ENCODE measurements around the gene TEX30.

The TEX30 gene

GRCh38 chr13:102773441-102774213 lies at the start of gene TEX30:
Gene TEX30, minus strand, starts transcription at chr13:102773786. Its CDS starts 3,760 bp downstream, at chr13:102770026.
- H3K4me3 ChIP-seq, result peak within 1 kb of the TSS; percentile 63 to 92 (median 77)
- peak within 1 kb of the TSS in 20 of 21 experiments; percentile 65 to 93 (median 86) for H3K27ac ChIP-seq

DNA sequence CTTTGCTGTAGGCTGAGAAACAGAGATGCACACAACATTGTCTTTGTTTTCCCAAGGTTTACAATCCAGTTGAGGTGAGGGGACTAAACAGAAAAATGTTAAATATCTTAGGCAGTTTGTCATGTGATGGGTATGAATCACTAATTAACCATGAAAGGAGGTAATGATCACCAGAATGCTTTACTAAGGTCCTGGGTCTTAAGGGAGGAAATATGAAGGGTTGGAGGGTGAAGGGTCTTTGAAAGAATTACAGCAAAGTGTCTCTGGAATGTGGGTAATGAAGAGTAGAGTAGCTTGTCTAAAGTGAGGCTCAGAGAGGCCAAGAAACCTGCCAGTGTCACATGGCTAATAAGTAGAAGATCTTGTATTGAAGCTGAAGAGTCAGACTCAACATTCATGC lies 44.3 kb upstream of the TEX30 start:
- Histone ChIP-seq H3K4me3 (no peak overlapping the region), H3K27ac (no peak overlapping the region)

DNA sequence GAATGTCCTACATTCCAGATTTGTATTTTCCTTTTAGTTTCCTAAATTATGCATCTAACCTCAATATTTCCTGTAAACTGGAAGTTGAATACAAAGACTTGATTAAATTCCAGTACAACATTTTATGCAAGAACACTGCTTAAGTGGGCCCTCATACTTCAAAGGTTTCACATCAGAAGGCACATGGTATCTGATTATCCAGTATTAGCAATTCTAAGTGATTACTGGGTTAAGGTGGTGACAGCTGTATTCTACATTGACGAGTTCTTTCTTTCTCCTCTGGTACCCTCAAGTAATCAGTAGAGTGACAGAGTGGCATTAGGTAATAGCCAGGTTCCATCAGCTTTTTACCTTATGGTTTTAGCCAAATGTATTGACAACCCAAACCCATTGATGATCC lies 43.7 kb upstream of the TEX30 start:
- H3K27ac ChIP-seq, result no peak overlapping the region

GRCh38 chr13:102816708-102817107 lies 43.1 kb upstream of the TEX30 start:
- H3K4me3 ChIP-seq, result no peak overlapping the region
- H3K27ac ChIP-seq, result no peak overlapping the region

More for the DNA sequence above, 43.7 kb upstream of the TEX30 start:
- H3K4me3 ChIP-seq, result no peak overlapping the region

DNA sequence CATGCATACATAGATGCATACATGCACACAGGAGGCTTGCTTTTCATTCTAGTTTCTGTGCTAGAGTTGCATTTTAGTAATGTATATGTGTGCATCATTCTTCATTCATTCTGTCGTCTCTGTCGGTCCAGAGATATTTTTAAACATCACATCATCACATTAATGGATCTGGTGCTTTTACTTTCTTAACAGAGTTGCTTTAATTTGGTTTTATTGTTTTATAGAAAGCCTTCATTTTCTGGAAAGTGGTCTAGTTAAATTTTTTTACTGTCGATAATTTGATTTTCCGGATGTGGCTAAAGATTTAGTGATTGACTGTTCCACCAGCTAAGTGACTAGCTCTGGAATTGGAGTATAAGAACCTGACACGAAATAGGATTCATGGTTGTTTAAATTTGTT lies 42.2 kb upstream of the TEX30 start:
- Histone ChIP-seq H3K4me3 (no peak overlapping the region), H3K27ac (no peak overlapping the region)

DNA sequence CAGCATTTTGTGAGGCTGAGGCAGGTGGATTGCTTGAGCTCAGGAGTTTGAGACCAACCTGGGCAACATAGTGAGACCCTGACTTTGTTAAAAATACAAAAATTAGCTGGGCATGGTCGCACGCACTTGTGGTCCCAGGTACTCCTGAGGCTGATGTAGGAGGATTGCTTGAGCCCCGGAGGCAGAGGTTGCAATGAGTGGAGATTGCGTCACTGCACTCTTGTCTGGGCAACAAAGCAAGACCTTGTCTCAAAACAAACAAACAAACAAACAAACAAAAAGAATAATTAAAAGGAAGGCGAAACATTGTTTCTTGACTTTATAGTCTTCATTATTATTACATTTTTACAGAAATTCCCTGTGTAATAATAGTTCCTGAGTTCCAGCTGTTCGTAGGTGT lies 41.2 kb upstream of the TEX30 start:
- H3K4me3 ChIP-seq, result no peak overlapping the region
- no peak overlapping the region for H3K27ac ChIP-seq

DNA sequence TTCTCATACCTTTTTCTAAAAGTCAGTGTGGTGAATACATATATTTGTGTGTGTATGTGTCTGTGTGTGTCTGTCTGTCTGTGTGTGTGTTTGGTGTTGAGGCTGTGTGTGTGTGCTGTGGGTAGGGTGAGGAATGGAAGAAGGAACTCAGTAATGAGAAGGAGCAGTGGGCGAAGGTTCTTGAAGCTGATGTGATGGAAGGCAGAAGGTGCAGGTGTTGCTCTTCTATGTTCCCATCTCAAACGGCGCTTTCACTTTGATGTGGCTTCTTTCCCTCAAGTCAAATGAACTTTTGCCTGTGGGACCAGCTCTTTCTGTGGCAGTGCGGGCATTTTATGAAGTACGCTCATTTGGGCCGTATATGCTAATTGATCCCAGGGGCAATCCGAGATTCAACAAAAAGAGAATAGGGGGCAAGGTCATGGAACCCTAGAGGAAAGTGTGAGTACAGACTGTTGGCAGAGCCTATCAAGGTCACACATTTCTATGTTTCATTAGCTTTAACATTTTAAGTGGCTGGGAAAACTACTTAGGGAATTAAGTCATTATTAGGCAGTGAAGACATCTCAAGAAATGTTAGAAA lies 40.5 kb upstream of the TEX30 start:
- Histone ChIP-seq H3K4me3 (no peak overlapping the region), H3K27ac (no peak overlapping the region)

DNA sequence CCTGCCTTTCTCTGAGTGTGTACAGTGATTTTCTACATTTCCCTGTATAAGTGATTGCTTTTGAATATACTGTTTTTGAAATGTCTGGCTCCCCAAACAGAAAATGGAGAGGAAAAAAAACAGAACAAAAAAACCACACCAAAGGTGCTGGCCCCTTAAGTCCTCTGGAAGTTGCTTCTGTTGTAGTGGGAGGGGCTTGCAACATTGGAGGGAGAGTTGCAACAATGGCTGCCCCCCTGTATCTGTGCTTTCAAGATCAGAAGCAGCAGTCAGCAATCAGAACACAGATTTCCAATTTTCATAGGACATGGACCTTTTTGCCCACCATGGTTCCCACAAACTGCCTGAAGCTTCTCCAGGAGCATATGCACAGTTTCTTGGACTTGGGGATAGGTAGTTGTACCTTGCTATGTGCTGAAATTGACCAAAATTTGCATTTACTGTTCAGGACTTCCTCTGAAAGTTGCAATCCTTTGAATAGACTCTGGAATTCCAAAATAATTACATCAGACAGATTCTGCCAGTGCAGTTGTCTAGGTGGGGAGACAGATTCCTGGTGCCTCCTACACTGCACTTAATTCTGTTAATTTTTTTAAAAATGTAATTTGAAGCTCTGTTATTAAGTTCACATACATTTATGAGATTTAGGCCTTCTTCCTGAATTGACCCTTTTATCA lies 39.2 kb upstream of the TEX30 start:
- Histone ChIP-seq H3K4me3 (no peak overlapping the region), H3K27ac (no peak overlapping the region)

DNA sequence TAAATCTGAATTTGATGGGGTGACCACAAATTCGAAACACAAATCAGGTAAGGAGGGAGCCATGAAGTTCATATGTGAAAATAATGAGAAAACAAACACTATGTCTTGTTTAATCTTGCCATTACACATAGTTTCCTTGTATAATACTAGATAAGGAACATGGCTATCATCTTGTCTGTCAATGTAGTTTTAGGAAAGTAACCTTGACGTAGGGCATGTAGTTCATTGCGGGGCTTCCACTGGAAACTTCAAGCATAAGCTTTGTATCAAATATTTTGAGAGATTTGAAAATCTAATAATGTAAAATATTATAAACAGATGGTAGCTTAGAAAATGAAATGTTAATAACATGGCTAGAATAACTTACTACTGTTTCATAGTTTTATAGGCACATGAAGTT lies 34.1 kb upstream of the TEX30 start:
- Histone ChIP-seq H3K27ac (no peak overlapping the region), H3K4me3 (no peak overlapping the region)

GRCh38 chr13:102805680-102806079 lies 32.1 kb upstream of the TEX30 start:
- no peak overlapping the region for H3K27ac ChIP-seq

GRCh38 chr13:102800145-102801041 lies 26.8 kb upstream of the TEX30 start:
- peak overlapping the region; percentile 60 to 92 (median 83) for H3K27ac ChIP-seq
- peak overlapping the region; percentile 49 to 76 (median 71) for H3K4me3 ChIP-seq

More at GRCh38 chr13:102805680-102806079, 32.1 kb upstream of the TEX30 start:
- no peak overlapping the region for H3K4me3 ChIP-seq

DNA sequence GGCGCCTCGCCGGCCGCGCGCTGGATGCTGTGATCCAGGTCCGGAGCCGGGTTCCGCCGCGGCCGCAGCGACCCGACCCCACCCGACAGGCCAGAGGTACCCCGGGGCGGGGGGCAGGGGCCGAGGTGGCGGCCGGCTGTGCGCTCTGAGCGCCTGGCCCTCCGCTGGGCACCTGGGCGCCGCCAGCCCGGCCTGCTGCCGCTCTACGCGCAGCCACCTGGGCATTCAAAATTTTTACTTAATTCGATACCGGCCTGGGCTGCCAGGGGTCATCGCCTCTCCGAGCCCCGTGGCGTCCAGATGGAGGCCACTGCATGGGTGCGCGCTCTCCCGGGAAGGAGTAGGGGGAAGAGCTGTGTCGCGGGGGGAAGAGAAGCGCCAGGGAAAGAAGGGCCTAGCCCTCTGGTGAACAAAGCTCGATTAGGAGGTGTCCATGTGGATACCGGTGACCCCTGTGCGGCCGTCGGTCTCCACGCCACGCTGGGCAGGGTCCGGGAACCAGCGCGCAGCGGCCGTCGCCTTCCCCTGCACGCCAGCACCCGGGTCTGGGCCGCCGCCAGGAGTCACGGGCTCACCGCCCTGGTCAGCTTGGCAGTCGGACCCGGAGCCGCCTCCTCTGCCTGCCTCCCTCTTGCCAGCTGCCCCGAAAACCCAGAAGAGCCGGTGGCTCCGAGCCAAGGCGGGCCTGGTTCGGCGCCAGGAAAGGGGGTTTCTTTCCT lies 26.0 kb upstream of the TEX30 start:
- H3K4me3 ChIP-seq, result peak overlapping the region; percentile 49 to 76 (median 71)

GRCh38 chr13:102798581-102799425 lies 25.2 kb upstream of the TEX30 start, which contains the start of the genes BIVM and POGLUT2:
Gene BIVM, plus strand, starts transcription at chr13:102799119. Its CDS starts 8,149 bp downstream, at chr13:102807268.
Gene POGLUT2, minus strand, starts transcription at chr13:102798976. Its CDS starts 306 bp downstream, at chr13:102798670.
- H3K27ac ChIP-seq, result peak within 1 kb of the TSS; percentile 35 to 92 (median 83)
- H3K4me3 ChIP-seq, result peak within 1 kb of the TSS; percentile 49 to 76 (median 71)

More for the DNA sequence above, 26.0 kb upstream of the TEX30 start:
- peak overlapping the region; percentile 35 to 92 (median 83) for H3K27ac ChIP-seq

GRCh38 chr13:102793611-102794355 lies 20.2 kb upstream of the TEX30 start:
- no peak overlapping the region for H3K27ac ChIP-seq
- H3K4me3 ChIP-seq, result no peak overlapping the region

DNA sequence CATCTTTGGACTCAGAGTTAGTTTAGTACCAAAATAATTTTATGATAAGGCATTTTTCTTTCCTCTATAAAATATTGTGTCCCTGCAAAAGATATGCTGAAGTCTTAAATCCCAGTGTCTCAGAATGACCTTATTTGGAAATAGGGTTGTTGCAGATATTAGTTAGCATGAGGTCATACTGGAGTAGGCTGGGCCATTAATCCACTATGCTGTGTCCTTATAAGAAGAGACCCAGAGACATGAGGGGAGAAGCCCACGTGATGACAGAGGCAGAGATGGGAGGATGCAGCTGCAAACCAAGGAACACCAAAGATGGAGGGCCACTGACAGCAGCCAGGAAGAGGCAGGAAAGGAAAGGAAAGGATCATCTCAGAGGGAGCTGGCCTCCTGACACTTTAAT lies 18.8 kb upstream of the TEX30 start:
- Histone ChIP-seq H3K27ac (no peak overlapping the region), H3K4me3 (no peak overlapping the region)

DNA sequence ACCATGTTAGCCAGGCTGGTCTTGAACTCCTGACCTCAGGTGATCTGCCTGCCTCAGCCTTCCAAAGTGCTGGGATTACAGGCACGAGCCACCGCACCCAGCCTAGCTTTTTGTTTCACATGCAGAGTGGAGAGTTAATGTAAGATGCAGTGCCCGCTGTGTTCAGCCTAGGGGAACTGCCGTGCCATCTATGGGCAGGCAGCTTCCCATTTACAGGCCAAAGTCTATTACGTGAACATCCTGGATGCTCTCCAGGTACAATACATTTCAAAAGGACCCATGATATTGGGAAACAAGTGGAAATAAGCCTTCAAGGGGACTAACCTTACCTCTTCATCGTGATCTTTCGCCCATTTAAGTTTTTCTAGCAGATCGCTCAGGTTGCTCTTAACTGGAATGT lies 15.1 kb upstream of the TEX30 start:
- Histone ChIP-seq H3K27ac (no peak overlapping the region), H3K4me3 (no peak overlapping the region)

GRCh38 chr13:102784483-102784882 lies 10.9 kb upstream of the TEX30 start:
- no peak overlapping the region for H3K4me3 ChIP-seq
- H3K27ac ChIP-seq, result no peak overlapping the region
